A673 (cell line): ENCODE data around the gene FOXG1.
A peak's percentile ranks its signal among the peaks of the same experiment; 100 is the strongest.

ENCODE experiments used
- EZH2 ChIP-seq: fragments of 200-600 bp; sonication (generic); IDR thresholded peaks from 2 replicates; pipeline ENCODE4 v1.6.1; 2017; ENCODE audit warnings: borderline replicate concordance, low read depth, mild to moderate bottlenecking, mixed read lengths, antibody characterized with exemption, low read length; ENCODE audit not compliant: poor library complexity, severe bottlenecking
- TF ChIP-seq, protein P1 (sequence below): fragments of 300-800, 200-600 bp; sonication (generic); conservative IDR thresholded peaks from 2 replicates; pipeline ENCODE4 v1.5.1; 2017; ENCODE audit warnings: low read depth, mild to moderate bottlenecking, antibody characterized with exemption, low read length, moderate library complexity, mixed read lengths

GRCh38 chr14:28783664-28784063, 17.1 kb downstream of the FOXG1 start:
- TF ChIP-seq, protein P1, sequence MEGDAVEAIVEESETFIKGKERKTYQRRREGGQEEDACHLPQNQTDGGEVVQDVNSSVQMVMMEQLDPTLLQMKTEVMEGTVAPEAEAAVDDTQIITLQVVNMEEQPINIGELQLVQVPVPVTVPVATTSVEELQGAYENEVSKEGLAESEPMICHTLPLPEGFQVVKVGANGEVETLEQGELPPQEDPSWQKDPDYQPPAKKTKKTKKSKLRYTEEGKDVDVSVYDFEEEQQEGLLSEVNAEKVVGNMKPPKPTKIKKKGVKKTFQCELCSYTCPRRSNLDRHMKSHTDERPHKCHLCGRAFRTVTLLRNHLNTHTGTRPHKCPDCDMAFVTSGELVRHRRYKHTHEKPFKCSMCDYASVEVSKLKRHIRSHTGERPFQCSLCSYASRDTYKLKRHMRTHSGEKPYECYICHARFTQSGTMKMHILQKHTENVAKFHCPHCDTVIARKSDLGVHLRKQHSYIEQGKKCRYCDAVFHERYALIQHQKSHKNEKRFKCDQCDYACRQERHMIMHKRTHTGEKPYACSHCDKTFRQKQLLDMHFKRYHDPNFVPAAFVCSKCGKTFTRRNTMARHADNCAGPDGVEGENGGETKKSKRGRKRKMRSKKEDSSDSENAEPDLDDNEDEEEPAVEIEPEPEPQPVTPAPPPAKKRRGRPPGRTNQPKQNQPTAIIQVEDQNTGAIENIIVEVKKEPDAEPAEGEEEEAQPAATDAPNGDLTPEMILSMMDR, result no peak
- TF ChIP-seq EZH2, result peak; percentile 58
